Tibial nerve (tissue), 4 donors: ENCODE results near the gene RPL38.

Experiments
- CTCF ChIP-seq, 5 experiments: fragments of 200-600 bp in 3 of 5; fragments of 450-650 bp in 2 of 5; sonication (generic) in 3 of 5; IDR thresholded peaks; one replicate each; pipeline ENCODE4 v1.5.1; 2016 to 2019; ENCODE audit warnings: antibody characterized with exemption in 5 of 5, mild to moderate bottlenecking in 3 of 5, moderate library complexity in 2 of 5
- EP300 ChIP-seq, 2 donors: sonication (generic); formaldehyde crosslinking; IDR thresholded peaks; one replicate each; pipeline ENCODE4 v1.6.1; 2017; ENCODE audit warnings: antibody characterized with exemption in 2 of 2, mild to moderate bottlenecking in 1 of 2

GRCh38 chr17:74164446-74165045 is 38.9 kb upstream of the RPL38 start:
- TF ChIP-seq CTCF (IDR thresholded peaks at IDR 0.05) (no peak), EP300 (IDR thresholded peaks at IDR 0.05) (no peak)
